ENCODE data around the gene CFAP74.

DNA sequence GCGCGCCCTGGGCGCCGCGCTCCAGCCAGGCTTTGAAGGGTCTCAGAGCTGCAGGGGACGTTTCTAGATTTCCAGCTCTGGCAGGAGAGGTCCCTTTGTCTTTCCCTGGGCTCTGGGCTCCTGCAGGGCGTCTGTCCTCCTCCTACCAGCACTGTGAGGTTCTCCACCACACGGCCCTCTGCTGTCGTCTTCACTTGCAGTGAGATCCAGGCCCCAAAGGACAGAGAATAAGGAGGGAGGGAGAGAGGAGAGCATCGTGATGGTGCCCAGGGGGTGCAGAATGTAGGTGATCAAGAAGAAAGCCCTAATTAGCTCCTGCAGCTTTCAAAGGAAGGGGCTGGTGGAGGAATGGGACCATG lies 108.5 kb downstream of the CFAP74 start:
- TF ChIP-seq, protein P1, sequence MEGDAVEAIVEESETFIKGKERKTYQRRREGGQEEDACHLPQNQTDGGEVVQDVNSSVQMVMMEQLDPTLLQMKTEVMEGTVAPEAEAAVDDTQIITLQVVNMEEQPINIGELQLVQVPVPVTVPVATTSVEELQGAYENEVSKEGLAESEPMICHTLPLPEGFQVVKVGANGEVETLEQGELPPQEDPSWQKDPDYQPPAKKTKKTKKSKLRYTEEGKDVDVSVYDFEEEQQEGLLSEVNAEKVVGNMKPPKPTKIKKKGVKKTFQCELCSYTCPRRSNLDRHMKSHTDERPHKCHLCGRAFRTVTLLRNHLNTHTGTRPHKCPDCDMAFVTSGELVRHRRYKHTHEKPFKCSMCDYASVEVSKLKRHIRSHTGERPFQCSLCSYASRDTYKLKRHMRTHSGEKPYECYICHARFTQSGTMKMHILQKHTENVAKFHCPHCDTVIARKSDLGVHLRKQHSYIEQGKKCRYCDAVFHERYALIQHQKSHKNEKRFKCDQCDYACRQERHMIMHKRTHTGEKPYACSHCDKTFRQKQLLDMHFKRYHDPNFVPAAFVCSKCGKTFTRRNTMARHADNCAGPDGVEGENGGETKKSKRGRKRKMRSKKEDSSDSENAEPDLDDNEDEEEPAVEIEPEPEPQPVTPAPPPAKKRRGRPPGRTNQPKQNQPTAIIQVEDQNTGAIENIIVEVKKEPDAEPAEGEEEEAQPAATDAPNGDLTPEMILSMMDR (conservative IDR thresholded peaks at IDR 0.05; ENCODE audit: low read length): no peak
- TF ChIP-seq EZH2phosphoT487 (IDR thresholded peaks at IDR 0.05; ENCODE audit: borderline replicate concordance): no peak
